ENCODE measurements around the gene RCOR1. TPM values are rescaled to one million over a fixed set of nuclear protein-coding genes. Genes with fewer than 3 reads are reported as not detected.
"Not testable (repeated sequence)": the region's sequence is repeated elsewhere in the genome, so short reads cannot be mapped to it uniquely, and the experiment has no call there.

RCOR1 gene
- total and polyA plus RNA-seq, 5 donors from 2014 or later: 0.40 to 28.1 (median 0.51) TPM

- Mint-ChIP-seq H3K4me3 (no peak overlapping the region), H3K36me3 (peaks cover 8% of the 10 kb centered on the region), H3K4me1 (peaks cover 13 to 49% (median 31%) of the 10 kb centered on the region in 4 donors), H3K9me3 (no peaks in the 10 kb centered on the region), H3K27me3 (no peaks in the 10 kb centered on the region), H3K27ac (no peak overlapping the region)
- H3K4me3 ChIP-seq (ENCODE audit: low read depth, low read length): no peak overlapping the region
- H3K9me3 ChIP-seq (ENCODE audit: control insufficient read depth in 2 of 2, low read length in 2 of 2): no peaks in the 10 kb centered on the region
- H3K27me3 ChIP-seq (ENCODE audit: control insufficient read depth, insufficient read depth, low read length): no peaks in the 10 kb centered on the region
- H3K27ac ChIP-seq (ENCODE audit: insufficient read depth, low read length, poor library complexity, severe bottlenecking): no peak overlapping the region
- H3K36me3 ChIP-seq (ENCODE audit: control insufficient read depth, insufficient read depth, low read length): no peaks in the 10 kb centered on the region
- DNase-seq (no peak), ATAC-seq (ENCODE audit: low read depth in 2 of 2) (no peak)
- no peaks in the 10 kb centered on the region for H3K4me1 ChIP-seq (ENCODE audit: control insufficient read depth, insufficient read depth, low read length, poor library complexity, severe bottlenecking)
Observed at GRCh38 chr14:102616799-102617198, 24.4 kb downstream of the RCOR1 start.

GRCh38 chr14:102619012-102619411, 26.6 kb downstream of the RCOR1 start:
- peaks cover 26 to 54% (median 43%) of the 10 kb centered on the region in 4 donors for H3K4me1 Mint-ChIP-seq
- not testable (repeated sequence) for ATAC-seq (ENCODE audit: low read depth in 2 of 2); H3K27ac ChIP-seq (ENCODE audit: insufficient read depth, low read length, poor library complexity, severe bottlenecking); H3K4me3 Mint-ChIP-seq; H3K27me3 Mint-ChIP-seq; H3K9me3 ChIP-seq (ENCODE audit: control insufficient read depth in 2 of 2, low read length in 2 of 2); DNase-seq; H3K36me3 ChIP-seq (ENCODE audit: control insufficient read depth, insufficient read depth, low read length); H3K4me3 ChIP-seq (ENCODE audit: low read depth, low read length); H3K36me3 Mint-ChIP-seq; H3K9me3 Mint-ChIP-seq; H3K27me3 ChIP-seq (ENCODE audit: control insufficient read depth, insufficient read depth, low read length)
- H3K27ac Mint-ChIP-seq: peak overlapping the region in 2 of 3 donors; percentile 18 to 64
- peaks cover 11% of the 10 kb centered on the region for H3K4me1 ChIP-seq (ENCODE audit: control insufficient read depth, insufficient read depth, low read length, poor library complexity, severe bottlenecking)

- peaks cover 8% of the 10 kb centered on the region for H3K36me3 Mint-ChIP-seq
- DNase-seq (no peak), ATAC-seq (ENCODE audit: low read depth in 2 of 2) (no peak)
- Histone ChIP-seq H3K9me3 (ENCODE audit: control insufficient read depth in 2 of 2, low read length in 2 of 2) (no peaks in the 10 kb centered on the region), H3K36me3 (ENCODE audit: control insufficient read depth, insufficient read depth, low read length) (no peaks in the 10 kb centered on the region), H3K27ac (ENCODE audit: insufficient read depth, low read length, poor library complexity, severe bottlenecking) (no peak overlapping the region), H3K27me3 (ENCODE audit: control insufficient read depth, insufficient read depth, low read length) (no peaks in the 10 kb centered on the region), H3K4me1 (ENCODE audit: control insufficient read depth, insufficient read depth, low read length, poor library complexity, severe bottlenecking) (peaks cover 12% of the 10 kb centered on the region), H3K4me3 (ENCODE audit: low read depth, low read length) (no peak overlapping the region)
- no peaks in the 10 kb centered on the region for H3K9me3 Mint-ChIP-seq
- H3K4me1 Mint-ChIP-seq: peaks cover 26 to 56% (median 43%) of the 10 kb centered on the region in 4 donors
- H3K27me3 Mint-ChIP-seq: no peaks in the 10 kb centered on the region
- H3K27ac Mint-ChIP-seq: no peak overlapping the region
- peak overlapping the region in 1 of 4 donors; percentile 52 for H3K4me3 Mint-ChIP-seq
Observed at GRCh38 chr14:102620413-102620812, 28.0 kb downstream of the RCOR1 start.

DNA sequence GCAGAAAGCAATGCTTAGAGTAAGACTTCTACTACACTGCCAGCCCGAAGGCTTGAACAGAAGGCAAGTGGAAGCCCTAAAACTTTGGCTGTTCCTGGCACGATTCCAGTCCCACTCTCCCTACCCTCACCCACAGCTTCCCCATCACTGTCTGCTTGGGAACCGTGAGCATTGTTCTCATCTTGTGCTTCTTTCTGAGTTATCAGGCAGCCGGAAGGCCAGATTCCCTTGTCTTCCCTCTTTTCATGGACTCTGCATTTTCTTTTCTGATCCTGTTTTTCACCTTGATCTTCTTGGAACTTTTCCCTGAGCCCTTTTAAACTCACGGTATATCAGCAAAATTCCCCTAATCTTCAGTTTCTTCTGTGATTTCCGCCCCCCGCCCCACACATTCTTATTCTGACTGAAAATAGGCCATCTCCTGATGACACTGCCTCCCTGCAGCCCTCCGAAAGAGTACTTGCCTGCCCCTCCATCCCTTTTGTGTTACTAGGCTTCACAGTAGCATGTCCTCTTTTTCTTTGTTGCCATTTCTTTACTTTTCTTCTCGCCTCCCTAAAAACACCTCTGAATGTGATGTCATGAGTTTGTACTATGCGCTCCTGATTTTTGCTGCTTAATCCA, 29.9 kb downstream of the RCOR1 start:
- H3K27ac Mint-ChIP-seq: peak overlapping the region; percentile 0 to 57 (median 53)
- H3K36me3 ChIP-seq (ENCODE audit: control insufficient read depth, insufficient read depth, low read length): no peaks in the 10 kb centered on the region
- no peaks in the 10 kb centered on the region for H3K27me3 ChIP-seq (ENCODE audit: control insufficient read depth, insufficient read depth, low read length)
- peaks cover 15% of the 10 kb centered on the region for H3K4me1 ChIP-seq (ENCODE audit: control insufficient read depth, insufficient read depth, low read length, poor library complexity, severe bottlenecking)
- peaks cover 11% of the 10 kb centered on the region for H3K36me3 Mint-ChIP-seq
- no peaks in the 10 kb centered on the region for H3K27me3 Mint-ChIP-seq
- ATAC-seq (ENCODE audit: low read depth in 2 of 2): no peak
- H3K27ac ChIP-seq (ENCODE audit: insufficient read depth, low read length, poor library complexity, severe bottlenecking): no peak overlapping the region
- no peaks in the 10 kb centered on the region for H3K9me3 Mint-ChIP-seq
- no peak for DNase-seq
- no peaks in the 10 kb centered on the region for H3K9me3 ChIP-seq (ENCODE audit: control insufficient read depth in 2 of 2, low read length in 2 of 2)
- H3K4me3 Mint-ChIP-seq: peak overlapping the region in 3 of 4 donors; percentile 22 to 61 (median 48)
- peaks cover 19 to 65% (median 46%) of the 10 kb centered on the region in 4 donors for H3K4me1 Mint-ChIP-seq
- peak overlapping the region; percentile 44 for H3K4me3 ChIP-seq (ENCODE audit: low read depth, low read length)

DNA sequence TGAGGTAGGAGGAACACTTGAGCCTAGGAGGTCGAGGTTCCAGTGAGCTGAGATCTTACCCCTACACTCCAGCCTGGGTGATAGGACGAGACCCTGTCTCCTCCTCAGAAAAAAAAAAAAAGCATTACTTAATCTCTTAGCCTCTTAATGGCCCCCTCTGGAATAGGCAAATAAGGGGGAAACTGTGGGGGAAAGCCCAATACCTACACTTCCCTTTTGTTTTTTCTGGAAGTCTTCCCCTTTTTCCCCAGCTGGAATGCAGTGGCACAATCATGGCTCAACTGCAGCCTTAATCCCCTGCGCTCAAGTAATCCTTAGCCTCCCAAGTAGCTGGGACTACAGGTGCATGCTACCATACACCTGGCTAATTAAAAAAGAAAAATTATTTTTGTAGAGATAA, 32.2 kb downstream of the RCOR1 start:
- H3K4me1 ChIP-seq (ENCODE audit: control insufficient read depth, insufficient read depth, low read length, poor library complexity, severe bottlenecking): peaks cover 15% of the 10 kb centered on the region
- Mint-ChIP-seq H3K4me3 (no peak overlapping the region), H3K27me3 (no peaks in the 10 kb centered on the region), H3K36me3 (peaks cover 12% of the 10 kb centered on the region), H3K27ac (no peak overlapping the region), H3K4me1 (peaks cover 25 to 69% (median 46%) of the 10 kb centered on the region in 4 donors), H3K9me3 (no peaks in the 10 kb centered on the region)
- no peak for DNase-seq
- no peaks in the 10 kb centered on the region for H3K36me3 ChIP-seq (ENCODE audit: control insufficient read depth, insufficient read depth, low read length)
- no peaks in the 10 kb centered on the region for H3K9me3 ChIP-seq (ENCODE audit: control insufficient read depth in 2 of 2, low read length in 2 of 2)
- no peaks in the 10 kb centered on the region for H3K27me3 ChIP-seq (ENCODE audit: control insufficient read depth, insufficient read depth, low read length)
- H3K27ac ChIP-seq (ENCODE audit: insufficient read depth, low read length, poor library complexity, severe bottlenecking): no peak overlapping the region
- ATAC-seq (ENCODE audit: low read depth in 2 of 2): no peak
- no peak overlapping the region for H3K4me3 ChIP-seq (ENCODE audit: low read depth, low read length)

GRCh38 chr14:102625564-102626296, 33.3 kb downstream of the RCOR1 start:
- Histone ChIP-seq H3K4me1 (ENCODE audit: control insufficient read depth, insufficient read depth, low read length, poor library complexity, severe bottlenecking) (peaks cover 15% of the 10 kb centered on the region), H3K36me3 (ENCODE audit: control insufficient read depth, insufficient read depth, low read length) (no peaks in the 10 kb centered on the region), H3K9me3 (ENCODE audit: control insufficient read depth in 2 of 2, low read length in 2 of 2) (no peaks in the 10 kb centered on the region), H3K27me3 (ENCODE audit: control insufficient read depth, insufficient read depth, low read length) (no peaks in the 10 kb centered on the region), H3K4me3 (ENCODE audit: low read depth, low read length) (no peak overlapping the region), H3K27ac (ENCODE audit: insufficient read depth, low read length, poor library complexity, severe bottlenecking) (no peak overlapping the region)
- no peak for ATAC-seq (ENCODE audit: low read depth in 2 of 2)
- H3K9me3 Mint-ChIP-seq: no peaks in the 10 kb centered on the region
- H3K36me3 Mint-ChIP-seq: peaks cover 12% of the 10 kb centered on the region
- no peak for DNase-seq
- no peak overlapping the region for H3K27ac Mint-ChIP-seq
- H3K4me1 Mint-ChIP-seq: peaks cover 25 to 68% (median 45%) of the 10 kb centered on the region in 4 donors
- H3K27me3 Mint-ChIP-seq: no peaks in the 10 kb centered on the region
- no peak overlapping the region for H3K4me3 Mint-ChIP-seq

DNA sequence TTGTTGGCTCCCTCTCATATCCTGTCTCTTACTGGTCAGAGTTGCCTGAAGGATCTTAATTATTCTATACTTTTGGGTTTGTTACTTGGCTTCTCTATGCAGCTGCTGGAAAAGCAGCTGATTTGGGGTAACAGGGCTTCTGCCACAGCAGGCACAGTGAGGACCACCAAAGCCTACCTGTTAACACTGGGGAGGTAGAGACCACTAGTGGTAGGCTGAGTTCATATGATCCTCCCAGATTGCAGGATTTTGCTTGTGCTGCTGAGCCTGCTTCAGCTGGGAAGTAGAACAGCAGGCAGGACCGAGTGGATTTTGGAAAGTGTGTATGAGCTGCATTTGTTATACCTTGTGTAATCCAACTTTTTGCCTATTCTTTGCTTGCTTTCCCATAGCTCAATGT, 34.1 kb downstream of the RCOR1 start:
- Mint-ChIP-seq H3K36me3 (peaks cover 14% of the 10 kb centered on the region), H3K27ac (peak overlapping the region in 1 of 3 donors; percentile 31), H3K4me3 (no peak overlapping the region), H3K9me3 (no peaks in the 10 kb centered on the region), H3K27me3 (no peaks in the 10 kb centered on the region), H3K4me1 (peaks cover 21 to 60% (median 38%) of the 10 kb centered on the region in 4 donors)
- DNase-seq (no peak), ATAC-seq (ENCODE audit: low read depth in 2 of 2) (no peak)
- Histone ChIP-seq H3K27me3 (ENCODE audit: control insufficient read depth, insufficient read depth, low read length) (no peaks in the 10 kb centered on the region), H3K36me3 (ENCODE audit: control insufficient read depth, insufficient read depth, low read length) (no peaks in the 10 kb centered on the region), H3K4me3 (ENCODE audit: low read depth, low read length) (no peak overlapping the region), H3K27ac (ENCODE audit: insufficient read depth, low read length, poor library complexity, severe bottlenecking) (no peak overlapping the region), H3K9me3 (ENCODE audit: control insufficient read depth in 2 of 2, low read length in 2 of 2) (no peaks in the 10 kb centered on the region), H3K4me1 (ENCODE audit: control insufficient read depth, insufficient read depth, low read length, poor library complexity, severe bottlenecking) (peaks cover 15% of the 10 kb centered on the region)
